GM20000 (cell line): ENCODE results near the gene MIF4GD.
A peak's percentile ranks its signal among the peaks of the same experiment; 100 is the strongest.
"Not testable (repeated sequence)": the region's sequence is repeated elsewhere in the genome, so short reads cannot be mapped to it uniquely, and the experiment has no call there.

Experiments
- DNase-seq: peaks from one replicate; pipeline ENCODE4 v3.0.0; 2012; ENCODE audit warnings: low spot score
- TF ChIP-seq, protein P1 (sequence below): IDR thresholded peaks from 2 replicates; pipeline ENCODE4 v1.5.1; 2012; ENCODE audit warnings: mild to moderate bottlenecking, control low read depth; ENCODE audit errors: extremely low read depth, missing control alignments

Gene MIF4GD

DNA sequence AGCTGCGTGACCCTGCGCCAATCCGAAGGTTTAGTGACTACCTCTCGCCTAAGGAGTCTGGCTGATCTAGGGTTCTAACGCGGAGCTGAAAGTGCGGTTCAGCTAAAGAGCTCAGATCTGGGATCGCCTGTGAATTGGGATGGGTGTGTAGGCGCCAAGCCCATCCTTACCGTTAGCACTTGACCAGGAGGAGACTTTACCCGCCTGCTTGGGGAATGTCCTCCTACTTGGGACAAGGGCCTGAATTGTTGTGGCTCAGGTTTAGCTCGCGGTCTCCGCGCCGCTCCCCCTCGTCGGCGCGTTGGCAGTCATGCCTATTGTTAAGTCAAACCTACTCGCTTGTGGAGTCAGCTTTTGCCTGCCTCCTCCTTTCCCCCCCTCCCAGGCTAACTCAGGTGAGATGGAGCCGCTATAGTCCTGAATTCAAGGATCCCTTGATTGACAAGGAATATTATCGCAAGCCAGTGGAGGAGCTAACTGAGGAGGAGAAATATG, 8.9 kb downstream of the MIF4GD start:
- peak; percentile 43 for DNase-seq
- TF ChIP-seq, protein P1, sequence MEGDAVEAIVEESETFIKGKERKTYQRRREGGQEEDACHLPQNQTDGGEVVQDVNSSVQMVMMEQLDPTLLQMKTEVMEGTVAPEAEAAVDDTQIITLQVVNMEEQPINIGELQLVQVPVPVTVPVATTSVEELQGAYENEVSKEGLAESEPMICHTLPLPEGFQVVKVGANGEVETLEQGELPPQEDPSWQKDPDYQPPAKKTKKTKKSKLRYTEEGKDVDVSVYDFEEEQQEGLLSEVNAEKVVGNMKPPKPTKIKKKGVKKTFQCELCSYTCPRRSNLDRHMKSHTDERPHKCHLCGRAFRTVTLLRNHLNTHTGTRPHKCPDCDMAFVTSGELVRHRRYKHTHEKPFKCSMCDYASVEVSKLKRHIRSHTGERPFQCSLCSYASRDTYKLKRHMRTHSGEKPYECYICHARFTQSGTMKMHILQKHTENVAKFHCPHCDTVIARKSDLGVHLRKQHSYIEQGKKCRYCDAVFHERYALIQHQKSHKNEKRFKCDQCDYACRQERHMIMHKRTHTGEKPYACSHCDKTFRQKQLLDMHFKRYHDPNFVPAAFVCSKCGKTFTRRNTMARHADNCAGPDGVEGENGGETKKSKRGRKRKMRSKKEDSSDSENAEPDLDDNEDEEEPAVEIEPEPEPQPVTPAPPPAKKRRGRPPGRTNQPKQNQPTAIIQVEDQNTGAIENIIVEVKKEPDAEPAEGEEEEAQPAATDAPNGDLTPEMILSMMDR: no peak

DNA sequence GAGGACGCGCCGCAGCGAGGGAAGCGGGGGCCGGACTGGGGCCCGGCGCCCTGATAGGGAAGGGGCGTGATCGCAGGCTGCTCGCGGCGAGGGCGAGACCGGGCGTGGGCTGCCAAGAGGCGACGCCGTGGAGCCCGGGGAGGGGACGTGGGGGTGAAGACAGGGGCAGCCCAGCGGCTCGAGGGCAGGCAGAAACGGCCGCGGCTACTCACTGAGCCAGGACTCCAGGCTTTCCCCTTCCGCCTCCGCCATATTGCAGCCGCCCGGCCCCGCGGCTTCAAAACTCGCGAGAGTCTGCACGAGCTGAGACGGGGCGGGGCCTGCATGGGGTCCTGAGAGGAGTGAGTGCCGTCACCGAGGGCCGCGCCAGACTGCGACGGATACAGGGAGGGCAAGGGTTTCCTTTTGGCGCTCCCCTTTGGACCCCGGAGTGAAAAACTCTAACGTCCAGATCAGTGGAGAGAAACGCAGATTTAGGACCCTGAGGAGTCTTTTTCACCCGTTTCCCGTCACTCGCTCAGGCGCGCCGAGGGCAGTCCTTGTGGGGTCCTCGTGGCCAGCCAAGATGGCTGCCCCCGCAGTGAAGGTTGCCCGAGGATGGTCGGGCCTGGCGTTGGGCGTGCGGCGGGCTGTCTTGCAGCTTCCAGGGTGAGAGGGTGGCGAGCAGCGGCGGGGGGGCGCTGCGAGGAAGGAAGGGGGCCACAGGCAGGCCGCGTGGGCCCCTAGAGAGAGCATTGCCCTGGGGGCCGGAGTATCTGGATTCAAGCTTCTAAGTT, 9.5 kb downstream of the MIF4GD start, which contains the start of the genes GGA3 and MRPS7:
GGA3 (minus strand) TSS at position 271 of the 776 bp plus-strand sequence; CDS start at position 252, 19 bp downstream.
MRPS7 (plus strand) TSS at position 544 of the 776 bp plus-strand sequence; CDS start at position 566, 22 bp downstream.
- peak; percentile 95 for DNase-seq
- TF ChIP-seq, protein P1: no peak

DNA sequence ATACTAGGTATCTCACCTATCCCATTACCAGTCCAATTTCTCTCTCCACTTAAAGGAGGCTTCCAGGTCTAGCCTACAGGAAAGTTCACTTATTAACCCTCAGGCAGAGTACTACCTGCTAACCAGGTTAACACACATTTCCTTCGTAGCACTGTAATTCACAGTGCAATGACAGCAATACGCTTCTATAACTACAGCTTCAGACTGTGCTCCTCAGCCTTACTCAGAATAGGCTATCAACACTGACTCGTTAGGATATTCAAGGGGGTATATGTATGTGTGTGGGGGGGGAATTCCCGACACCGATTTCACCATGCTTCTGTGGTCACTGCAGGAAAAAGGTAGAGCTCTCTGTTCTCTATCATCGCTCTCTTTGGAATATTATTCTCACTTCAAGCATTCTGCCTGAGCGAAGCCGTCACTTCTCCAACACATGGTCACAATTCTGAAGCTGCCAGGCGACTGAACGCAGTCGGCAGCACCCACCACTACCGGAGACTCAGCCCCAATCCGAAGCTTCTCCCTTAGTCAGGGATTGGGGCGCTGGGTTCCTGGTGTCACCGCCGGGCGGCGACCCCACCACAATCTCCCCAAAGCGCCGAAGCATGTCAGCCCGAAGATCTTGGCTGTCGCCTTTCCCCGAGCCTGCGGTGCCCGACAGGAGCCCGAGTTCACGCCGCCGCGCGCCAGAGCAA, 10.2 kb downstream of the MIF4GD start:
- TF ChIP-seq, protein P1: no peak
- no peak for DNase-seq

DNA sequence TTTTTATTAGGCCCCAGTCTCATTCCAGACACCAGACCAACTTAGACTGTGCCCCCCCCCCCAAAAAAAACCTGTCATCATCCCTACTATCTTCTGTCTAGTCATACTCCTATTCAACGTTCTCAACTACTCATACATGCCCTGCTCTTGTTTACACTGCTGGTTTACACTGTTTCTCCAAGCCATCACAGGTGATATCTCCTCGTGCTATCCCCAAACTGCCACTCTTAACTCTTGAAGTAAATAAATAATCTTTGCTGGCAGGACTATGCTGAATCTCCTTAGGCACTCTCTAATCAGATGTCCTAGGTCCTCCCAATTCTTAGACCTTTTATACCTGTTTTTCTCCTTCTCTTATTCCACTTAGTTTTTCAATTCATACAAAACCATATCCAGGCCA, 13.8 kb downstream of the MIF4GD start:
- DNase-seq: not testable (repeated sequence)

DNA sequence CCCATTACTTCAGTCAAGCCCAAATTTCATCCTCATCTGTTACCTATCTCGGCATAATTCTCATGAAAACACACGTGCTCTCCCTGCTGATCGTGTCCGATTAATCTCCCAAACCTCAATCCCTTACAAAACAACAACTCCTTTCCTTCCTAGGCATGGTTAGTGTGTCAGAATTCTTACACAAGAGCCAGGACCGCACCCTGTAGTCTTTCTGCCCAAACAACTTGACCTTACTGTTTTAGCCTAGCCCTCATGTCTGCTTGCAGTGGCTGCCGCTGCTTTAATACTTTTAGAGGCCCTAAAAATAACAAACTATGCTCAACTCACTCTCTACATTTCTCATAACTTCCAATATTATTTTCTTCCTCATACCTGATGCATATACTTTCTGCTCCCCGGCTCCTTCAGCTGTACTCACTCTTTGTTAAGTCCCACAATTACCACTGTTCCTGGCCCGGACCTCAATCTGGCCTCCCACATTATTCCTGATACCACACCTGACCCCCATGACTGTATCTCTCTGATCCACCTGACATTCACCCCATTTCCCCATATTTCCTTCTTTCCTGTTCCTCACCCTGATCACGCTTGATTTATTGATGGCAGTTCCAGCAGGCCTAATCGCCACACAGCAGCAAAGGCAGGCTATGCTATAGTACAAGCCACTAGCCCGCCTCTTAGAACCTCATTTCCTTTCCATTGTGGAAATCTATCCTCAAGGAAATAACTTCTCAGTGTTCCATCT, 14.9 kb downstream of the MIF4GD start:
- DNase-seq: not testable (repeated sequence)

DNA sequence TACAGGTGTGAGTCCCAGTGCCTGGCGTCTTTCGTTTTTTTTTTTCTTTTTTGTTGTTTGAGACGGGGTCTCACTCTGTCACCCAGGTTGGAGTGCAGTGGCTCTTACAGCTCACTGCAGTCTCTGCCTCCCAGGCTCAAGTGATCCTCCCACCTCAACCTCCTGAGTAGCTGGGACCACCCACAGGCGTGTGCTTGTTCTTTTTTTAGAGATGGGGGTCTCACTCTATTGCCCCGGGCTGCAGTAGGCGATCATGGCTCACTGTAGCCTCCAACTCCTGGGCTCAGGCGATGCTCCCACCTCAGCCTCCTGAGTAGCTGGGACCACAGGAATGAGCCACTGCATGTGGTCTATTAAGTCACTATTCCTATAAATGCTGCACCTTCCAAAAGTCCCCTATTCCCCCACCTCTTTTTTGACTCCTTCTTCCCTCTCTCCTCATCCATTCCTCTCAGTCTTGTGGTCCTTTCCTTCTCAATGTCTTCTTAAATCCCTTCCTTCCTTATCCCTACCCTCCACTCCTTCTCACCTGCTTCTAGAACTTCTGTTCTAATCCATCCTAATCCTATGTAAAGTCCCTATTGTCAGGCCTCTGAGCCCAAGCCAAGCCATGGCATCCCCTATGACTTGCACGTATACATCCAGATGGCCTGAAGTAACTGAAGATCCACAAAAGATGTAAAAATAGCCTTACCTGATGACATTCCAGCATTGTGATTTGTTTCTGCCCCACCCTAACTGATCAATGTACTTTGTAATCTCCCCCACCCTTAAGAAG, 18.8 kb downstream of the MIF4GD start:
- DNase-seq: no peak
- TF ChIP-seq, protein P1: no peak

DNA sequence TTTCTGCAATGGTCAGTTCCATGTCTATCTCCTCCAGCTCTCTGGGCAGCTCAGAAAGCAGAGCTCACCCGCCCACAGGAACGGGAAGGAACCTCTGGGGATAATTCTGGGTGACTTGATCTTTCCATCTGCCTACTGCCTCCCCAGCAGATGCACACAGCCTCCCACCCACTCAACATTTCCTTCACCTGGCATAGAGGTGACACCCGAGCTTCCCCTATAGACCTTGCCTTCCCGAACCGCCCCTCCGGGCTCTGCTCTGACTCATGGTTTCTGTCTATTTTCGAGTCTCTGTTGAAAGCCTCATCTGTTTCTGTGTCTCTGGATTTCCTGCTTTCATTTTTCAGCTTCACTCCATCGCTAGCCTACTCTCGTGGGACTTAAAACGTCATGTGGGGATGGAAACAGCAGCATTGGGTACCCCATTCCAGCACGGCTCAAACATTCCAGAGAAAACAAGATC, 21.0 kb downstream of the MIF4GD start:
- TF ChIP-seq, protein P1: no peak
- peak; percentile 83 for DNase-seq
